ENCODE data around the gene FSD1. TPM values are rescaled to one million over a fixed set of nuclear protein-coding genes. Genes with fewer than 3 reads are reported as not detected.
A peak's percentile ranks its signal among the peaks of the same experiment; 100 is the strongest.

FSD1 gene
- total and polyA plus RNA-seq, 10 donors: 0.80 to 6.6 (median 2.2) TPM

GRCh38 chr19:4338441-4339355, 34.3 kb downstream of the FSD1 start, which contains the start of gene STAP2:
TSS of gene STAP2 (minus strand) at chr19:4338827. CDS start at chr19:4338753, 74 bp downstream.
- Histone ChIP-seq H3K4me1 (peaks cover 9 to 34% (median 21%) of the 10 kb centered on the region in 6 donors), H3K27ac (peak within 1 kb of the TSS in 7 of 8 donors; percentile 36 to 69 (median 54)), H3K27me3 (replicated peaks in 1 of 7) (peaks cover 0 to 23% (median 0%) of the 10 kb centered on the region in 7 donors), H3K9me3 (no peaks in the 10 kb centered on the region), H3K4me3 (peak within 1 kb of the TSS; percentile 13 to 61 (median 30)), H3K36me3 (no peaks in the 10 kb centered on the region)
- DNase-seq: no peak
- intact Hi-C loops (cut with DNase I; ENCODE audit: low total_unique reads): no loop called here
- TF ChIP-seq POLR2A (IDR thresholded peaks at IDR 0.05): no peak
- TF ChIP-seq CTCF (IDR thresholded peaks at IDR 0.05 in 8 of 11, conservative IDR thresholded peaks at IDR 0.05 in 3 of 11): no peak
- no peak for TF ChIP-seq POLR2AphosphoS5 (IDR thresholded peaks at IDR 0.05)
- WGBS, 5 donors: 43 to 54% (median 46%) methylated on average over 26 to 27 of the region's 27 CpGs

- no peak for DNase-seq
- TF ChIP-seq CTCF (IDR thresholded peaks at IDR 0.05 in 8 of 11, conservative IDR thresholded peaks at IDR 0.05 in 3 of 11) (no peak), POLR2AphosphoS5 (IDR thresholded peaks at IDR 0.05) (no peak), POLR2A (IDR thresholded peaks at IDR 0.05) (no peak)
- WGBS, 5 donors: 3 to 17% (median 8%) methylated on average over 5 to 10 of the region's 10 CpGs
- Histone ChIP-seq H3K36me3 (peaks cover 0 to 17% (median 0%) of the 10 kb centered on the region in 6 donors), H3K4me1 (peaks cover 14 to 68% (median 32%) of the 10 kb centered on the region in 6 donors), H3K9me3 (no peaks in the 10 kb centered on the region), H3K27me3 (replicated peaks in 1 of 7) (peaks cover 0 to 51% (median 0%) of the 10 kb centered on the region in 7 donors), H3K27ac (peak overlapping the region; percentile 63 to 95 (median 90)), H3K4me3 (peak overlapping the region; percentile 34 to 82 (median 66))
- intact Hi-C loops (cut with DNase I; ENCODE audit: low total_unique reads): no loop called here
These were observed 37.9 kb downstream of the FSD1 start for GRCh38 chr19:4342314-4342614.

GRCh38 chr19:4342615-4343369, 38.4 kb downstream of the FSD1 start:
- peak; percentile 97 for DNase-seq
- intact Hi-C loops (cut with DNase I; ENCODE audit: low total_unique reads): no loop called here
- peaks cover 0 to 51% (median 0%) of the 10 kb centered on the region in 7 donors for H3K27me3 ChIP-seq (replicated peaks in 1 of 7)
- peak in 1 of 3 donors; percentile 54 for TF ChIP-seq POLR2A (IDR thresholded peaks at IDR 0.05)
- TF ChIP-seq POLR2AphosphoS5 (IDR thresholded peaks at IDR 0.05): peak; percentile 93 to 97 (median 93)
- TF ChIP-seq CTCF (IDR thresholded peaks at IDR 0.05 in 8 of 11, conservative IDR thresholded peaks at IDR 0.05 in 3 of 11): peak in 4 of 11 experiments; percentile 3 to 47 (median 18)
- peaks cover 14 to 69% (median 34%) of the 10 kb centered on the region in 6 donors for H3K4me1 ChIP-seq
- 0 to 2% (median 1%) methylated on average over 20 to 39 of the region's 39 CpGs for WGBS, 5 donors
- H3K4me3 ChIP-seq: peak overlapping the region; percentile 45 to 82 (median 66)
- H3K9me3 ChIP-seq: no peaks in the 10 kb centered on the region
- peak overlapping the region; percentile 69 to 95 (median 90) for H3K27ac ChIP-seq
- peaks cover 0 to 17% (median 0%) of the 10 kb centered on the region in 6 donors for H3K36me3 ChIP-seq

Measured in spleen (tissue), 11 donors.